ENCODE data around the gene SCEL.

Gene SCEL

DNA sequence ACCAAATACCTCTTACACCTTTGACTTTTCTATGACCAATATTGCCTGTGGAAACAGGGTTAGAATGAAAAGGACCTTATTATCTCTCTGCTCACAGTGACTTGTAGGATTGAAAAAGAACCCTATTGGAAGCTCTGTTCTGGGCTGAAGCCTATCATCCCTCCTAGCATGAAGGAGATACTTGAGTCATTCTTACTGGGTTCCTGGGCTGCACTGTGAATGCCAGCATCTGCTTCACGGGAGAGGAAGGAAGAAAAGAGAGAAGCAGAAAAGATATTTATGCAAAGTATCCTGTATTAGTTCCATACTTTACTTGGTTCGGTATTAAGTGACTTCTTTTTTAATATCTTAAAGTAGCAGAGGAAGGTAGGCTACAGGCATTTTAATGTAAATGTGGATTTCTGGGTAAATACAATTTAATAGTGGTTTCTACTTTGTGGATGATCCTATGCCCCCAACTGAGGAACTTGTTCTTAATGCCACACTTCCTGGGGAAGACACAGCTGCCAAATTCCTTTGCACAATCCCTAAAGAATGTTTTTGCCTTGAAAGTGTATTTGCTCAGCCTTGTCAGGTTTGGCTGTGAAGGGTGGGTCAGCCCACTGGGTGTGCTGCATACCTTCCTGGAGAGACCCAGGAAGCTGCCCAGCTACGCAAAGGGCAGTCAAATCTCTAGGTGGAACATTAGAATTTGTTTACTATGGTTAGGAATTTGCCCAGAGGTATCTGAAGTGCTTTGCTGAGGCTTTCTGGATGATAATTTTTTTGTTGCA lies 13.7 kb upstream of the SCEL start:
- DNase-seq, result no peak

DNA sequence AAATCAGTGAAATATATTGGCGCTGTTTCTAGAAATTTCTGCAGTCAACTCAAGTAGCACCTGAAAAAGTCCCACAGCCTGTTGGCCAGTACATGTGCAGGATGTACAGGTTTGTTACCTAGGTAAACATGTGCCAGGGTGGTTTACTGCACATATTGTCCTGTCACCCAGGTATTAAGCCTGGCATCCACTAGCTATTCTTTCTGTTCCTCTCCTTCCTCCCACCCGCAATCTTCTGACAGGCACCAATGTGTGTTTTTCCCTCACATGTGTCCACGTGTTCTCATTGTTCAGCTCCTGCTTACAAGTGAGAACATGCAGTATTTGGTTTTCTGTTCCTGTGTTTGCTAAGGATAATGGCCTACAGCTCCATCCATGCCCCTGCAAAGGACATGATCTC lies 13.1 kb upstream of the SCEL start:
- no peak for DNase-seq

DNA sequence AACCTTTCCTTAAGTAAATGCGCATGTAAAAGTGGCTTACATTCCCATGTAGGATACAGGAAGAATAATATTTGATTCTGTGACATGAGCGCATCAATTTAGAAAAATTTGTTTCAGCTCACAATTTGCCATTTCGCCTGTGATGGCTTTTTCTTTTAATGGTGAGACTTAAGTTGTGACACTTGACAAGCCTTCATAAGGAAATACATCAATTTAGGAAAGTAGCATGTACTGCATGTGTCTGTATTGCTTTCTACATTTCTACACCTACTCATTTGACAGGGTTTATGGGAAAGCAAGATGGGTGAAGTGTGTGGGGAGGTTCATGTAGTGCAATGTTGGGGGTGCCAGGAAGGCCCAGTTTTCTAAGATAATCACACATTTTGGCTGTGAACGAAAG lies 12.1 kb upstream of the SCEL start:
- no peak for DNase-seq

DNA sequence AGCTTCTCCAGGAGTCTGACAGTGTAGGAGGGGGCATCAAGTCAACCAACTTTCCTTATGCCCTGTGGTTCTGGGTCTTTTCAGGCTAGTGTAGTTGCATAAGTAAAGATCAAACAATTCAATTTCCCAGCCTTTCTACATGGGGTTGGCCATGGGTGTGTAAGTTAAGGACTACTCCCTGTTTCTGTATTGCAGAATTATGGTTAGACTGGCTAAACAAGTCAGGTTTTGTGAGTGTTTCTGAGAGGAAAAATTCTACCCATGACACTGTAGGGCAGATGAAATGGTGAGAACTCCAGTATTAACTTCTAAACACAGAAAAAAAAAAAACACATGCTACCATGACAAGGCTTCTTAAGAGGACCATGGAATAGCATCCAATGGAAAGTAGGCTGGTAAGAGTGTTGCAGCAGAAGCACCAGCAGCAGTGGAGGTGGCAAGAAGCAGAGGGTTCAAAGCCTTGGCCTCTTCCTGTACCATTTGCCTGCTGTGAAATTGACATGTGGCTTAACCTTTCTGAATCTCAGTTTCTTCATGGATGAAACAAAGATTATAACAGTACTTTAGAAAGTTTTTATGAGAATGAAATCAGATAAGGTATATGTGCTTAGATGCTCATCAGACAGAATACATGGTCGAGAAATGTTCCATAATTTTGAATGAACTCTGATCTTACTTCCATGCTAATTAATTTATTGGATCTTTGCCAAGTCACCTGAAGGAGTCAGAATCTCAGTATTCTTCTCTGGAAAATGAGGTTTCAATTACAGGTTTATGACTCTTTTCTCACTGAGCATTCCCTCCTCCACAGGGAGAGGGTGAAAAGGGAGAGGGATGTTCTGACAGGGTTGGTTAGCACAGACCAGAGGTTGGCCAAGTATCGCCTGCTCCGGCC lies 11.4 kb upstream of the SCEL start:
- DNase-seq, result no peak

DNA sequence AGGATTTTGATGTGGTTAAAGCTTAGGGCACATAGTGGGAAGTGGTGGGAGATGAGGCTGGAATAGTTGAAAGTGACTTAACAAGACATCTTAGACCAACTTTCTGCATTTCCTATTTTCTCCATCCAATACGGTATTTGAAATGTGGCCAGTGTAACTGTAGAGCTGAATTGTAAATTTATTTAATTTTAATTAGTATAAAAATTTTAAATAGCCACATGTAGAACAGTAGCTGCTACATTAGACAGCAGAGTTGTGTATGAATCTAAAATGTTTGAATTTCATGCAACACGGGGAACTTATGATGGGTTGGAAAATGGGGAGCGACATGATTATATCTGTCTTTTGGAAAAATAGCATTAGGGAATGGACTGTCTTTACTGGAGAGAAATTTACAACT lies 7.1 kb upstream of the SCEL start:
- no peak for DNase-seq

DNA sequence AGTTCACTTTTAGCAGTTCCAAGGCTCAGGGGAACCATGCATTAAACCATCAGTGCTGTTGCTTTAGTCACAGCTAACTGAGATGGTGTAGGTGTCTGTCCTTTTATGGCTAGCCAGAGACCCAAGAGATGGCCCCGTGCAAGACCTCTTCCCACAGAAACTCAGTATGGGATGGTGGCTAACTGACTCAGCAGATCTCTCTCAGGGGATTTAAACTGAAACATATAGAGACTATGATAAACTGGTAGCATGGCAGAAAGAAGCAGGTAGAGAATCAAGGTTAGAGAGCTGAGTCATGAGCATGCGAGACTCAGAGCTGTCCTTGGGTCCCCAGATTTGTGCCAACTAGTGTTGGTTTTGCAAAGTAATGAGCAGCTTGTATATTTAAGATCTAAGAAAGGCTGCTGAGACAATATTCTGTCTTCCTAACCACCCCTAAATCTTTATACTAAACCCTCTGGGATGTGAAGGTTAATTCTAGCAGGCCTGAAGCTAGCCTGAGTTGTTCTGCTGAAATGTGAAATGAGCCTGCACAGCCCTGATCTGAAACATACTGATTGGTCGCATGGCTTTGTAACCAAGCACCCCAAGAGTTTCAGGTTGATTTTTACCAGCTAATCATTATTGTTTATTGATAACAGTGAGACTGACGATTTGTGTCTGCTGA lies 6.5 kb upstream of the SCEL start:
- DNase-seq, result no peak

DNA sequence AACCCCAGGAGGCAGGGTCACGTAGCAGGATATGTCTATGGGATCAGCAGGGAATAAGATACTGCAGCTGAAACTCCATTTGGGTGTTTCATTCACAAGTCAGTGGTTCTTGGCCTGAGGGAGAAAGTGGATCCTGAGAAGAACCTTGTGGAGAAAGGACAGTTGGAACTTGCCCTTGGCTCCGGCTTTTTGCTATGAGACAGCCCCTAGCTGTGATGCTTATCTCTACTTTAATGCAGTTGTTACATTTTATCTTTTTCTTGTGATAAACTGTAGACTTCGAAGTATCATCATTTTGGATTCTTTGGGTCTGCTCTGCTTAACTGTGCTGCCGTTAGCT lies 6.0 kb upstream of the SCEL start:
- no peak for DNase-seq

DNA sequence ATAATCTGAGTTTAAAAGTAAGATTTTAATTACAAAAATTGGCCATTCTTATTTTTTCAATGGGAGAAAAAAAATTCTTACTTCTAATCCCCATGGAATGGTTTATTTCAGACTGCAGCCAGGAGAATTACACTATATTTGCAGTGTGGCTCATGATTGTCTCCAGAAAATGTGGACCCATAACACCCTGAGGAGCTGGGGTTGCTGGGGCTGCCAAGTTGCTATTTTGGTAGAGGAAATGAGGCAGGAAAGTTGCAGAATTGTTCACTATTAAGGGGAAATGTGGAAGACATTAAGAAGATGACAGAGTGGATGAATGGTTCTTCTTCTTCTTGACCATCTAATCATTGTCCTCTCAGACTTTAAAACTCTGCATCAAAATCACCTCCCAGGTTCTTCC lies 4.6 kb upstream of the SCEL start:
- DNase-seq, result no peak

DNA sequence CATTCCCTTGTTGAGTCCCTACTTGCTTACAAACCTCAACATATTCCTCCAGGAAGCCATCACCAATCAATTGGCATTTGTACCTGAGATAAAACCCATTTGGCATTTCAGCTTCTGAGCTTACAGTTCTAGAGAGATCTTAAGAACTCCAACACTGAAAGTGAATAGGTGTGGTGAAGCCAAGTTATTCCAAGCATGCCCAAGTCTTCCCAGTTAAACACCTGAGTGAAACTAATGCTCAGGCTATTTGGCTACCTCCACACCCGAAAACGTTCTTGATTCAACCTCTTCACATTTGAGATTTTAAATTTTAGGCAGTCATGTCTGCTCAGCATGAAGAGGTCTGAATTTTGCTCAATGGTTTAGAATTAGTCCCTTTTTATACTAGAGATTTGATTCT lies 2.5 kb upstream of the SCEL start:
- no peak for DNase-seq

DNA sequence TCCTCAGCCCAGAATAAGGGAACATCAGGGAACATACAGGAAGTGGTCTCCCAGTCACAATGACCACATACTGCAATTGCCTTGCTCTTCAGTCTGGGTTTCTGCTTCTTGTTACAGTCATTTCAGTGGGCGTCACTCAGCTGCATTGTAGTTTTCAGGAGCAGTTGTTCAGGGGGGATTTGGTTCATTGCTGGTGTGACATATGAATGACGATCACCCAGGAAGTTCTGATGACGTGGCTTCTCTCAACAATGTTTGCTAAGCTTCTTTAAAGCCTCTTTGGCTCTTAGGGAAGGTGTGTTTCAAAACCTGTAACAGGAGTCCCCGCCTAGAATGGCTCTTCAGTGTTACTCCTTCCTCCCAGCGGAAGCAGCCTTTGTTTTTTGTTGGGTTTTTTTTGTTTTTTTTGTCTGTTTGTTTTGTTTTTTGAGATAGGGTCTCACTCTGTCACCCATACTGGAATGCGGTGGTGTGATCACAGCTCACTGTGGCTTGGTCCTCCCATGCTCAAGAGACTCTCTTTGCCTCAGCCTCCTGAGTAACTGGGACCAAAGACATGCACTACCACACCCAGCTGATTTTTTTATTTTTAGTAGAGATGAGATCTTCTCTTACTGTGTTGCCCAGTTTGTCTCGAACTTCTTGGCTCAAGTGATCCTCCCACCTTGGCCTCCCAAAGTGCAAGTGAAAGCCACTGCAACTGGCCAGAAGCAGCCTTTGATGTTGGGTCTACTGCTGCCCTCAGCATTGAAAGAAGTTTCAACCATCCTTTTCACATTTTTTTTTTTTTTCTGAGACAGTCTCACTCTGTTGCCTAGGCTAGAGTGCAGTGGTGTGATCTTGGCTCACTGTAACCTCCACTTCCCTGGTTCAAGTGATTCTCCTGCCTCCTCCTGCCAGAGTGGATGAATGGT lies 1.4 kb upstream of the SCEL start:
- no peak for DNase-seq

DNA sequence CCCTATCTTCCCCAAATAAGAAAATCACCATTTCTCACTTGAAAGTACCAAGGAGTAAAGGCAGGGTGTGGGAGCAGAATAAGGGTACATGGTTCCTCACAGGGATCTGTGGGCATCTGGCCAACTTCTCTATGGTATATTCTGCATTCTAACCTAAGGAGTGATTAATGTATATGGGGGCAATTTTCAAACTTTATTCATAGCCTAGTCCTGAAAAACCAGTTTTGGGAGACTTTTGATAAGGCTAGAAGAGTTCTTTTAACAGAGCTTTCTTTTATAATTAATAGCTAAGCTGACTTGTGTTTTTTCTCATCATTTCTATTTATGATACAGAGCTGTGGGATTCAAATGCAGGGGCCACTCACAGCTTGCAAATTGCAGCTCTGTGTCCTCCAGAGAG lies 852 bp downstream of the SCEL start:
- DNase-seq, result no peak

DNA sequence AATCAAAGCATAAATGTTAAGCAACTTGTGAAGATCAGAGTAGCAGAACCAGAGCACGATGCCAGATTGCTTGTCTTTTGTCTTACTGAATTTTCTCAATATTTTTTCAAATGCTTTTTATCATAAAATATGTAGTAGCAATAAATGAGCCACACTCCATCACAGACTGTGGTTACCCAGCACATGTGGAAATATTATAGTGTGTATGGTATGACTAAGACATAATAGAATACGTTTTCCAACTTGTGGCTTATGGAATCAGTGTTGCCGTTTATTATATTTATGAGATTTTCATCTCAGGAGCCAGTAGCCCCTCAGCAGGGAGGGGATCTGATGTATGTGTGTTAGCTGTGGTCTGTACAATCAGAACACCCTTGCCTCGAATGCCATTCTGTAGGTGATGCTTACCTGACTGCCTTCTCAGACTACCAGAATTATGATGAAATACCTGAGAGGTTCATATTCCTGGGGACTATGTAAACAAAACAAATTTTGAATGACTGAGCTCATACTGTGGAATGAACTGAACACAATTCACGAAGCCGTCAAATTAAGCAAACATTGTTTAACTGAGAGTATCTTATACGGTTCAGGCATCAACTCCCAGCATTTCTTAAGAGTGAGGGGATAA lies 1.9 kb downstream of the SCEL start:
- DNase-seq, result no peak

DNA sequence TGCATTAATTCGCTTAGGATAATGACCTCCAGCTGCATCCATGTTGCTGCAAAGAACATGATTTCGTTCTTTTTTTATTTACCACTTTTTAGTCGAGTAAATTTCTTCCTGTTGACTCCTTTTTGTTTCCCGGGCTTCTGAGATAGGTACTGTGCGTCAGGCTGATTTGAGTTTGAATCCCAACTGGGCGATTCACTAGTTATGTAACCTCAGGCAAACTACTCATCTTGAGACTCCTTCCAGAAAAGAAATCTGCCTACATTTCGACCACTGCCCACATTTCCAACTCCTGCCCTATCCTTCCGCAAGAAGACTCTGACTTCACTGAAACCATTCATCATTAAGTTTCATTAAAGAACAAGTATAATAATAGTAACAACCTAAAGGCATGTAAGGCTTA lies 8.2 kb downstream of the SCEL start:
- DNase-seq, result no peak

DNA sequence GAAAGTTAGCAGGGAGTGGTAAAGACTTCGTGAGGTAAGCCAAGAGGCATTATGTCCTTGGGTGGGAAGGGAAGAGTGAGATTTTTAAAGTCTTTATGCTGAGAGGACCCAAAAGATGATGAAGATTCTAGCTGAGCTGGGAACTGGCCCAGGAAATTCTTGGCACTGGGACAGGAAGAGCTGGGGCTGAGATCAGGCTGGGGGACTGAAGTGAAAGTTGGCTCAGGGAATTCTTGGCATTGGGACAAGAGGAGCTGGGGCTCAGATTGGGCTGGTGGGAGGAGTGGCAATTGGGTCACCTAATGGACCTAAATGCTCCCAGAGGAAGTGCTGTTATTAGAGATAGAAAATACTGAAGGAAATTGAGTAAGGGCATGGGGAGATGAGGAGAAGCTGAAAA lies 8.8 kb downstream of the SCEL start:
- DNase-seq, result no peak

DNA sequence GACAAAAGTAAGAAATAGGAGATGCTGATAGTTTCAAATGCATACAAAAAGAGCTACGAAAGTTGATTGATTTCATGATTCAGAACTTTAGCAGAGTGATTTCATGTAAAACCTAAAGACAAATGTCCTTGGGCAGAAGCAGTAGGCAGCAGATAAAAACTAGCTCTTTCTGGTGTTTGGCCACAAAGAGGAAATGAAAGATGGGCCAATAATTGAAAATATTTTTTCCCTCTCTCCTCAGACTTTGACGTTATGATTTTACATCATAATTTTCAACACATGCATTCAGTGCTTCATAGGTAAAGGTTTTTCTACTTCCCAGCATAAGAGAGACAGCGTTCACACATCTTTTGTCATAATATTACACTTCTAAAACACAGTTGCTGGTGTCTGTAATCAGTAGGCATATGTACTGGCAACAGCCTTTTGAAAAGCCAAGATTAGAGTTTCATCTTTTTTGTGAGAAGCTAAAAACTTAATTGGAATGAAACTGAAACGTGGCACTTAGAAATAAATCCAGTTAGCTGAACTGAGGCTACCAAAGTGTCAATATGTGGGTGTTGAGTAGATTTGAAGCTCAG lies 9.3 kb downstream of the SCEL start:
- DNase-seq, result no peak

DNA sequence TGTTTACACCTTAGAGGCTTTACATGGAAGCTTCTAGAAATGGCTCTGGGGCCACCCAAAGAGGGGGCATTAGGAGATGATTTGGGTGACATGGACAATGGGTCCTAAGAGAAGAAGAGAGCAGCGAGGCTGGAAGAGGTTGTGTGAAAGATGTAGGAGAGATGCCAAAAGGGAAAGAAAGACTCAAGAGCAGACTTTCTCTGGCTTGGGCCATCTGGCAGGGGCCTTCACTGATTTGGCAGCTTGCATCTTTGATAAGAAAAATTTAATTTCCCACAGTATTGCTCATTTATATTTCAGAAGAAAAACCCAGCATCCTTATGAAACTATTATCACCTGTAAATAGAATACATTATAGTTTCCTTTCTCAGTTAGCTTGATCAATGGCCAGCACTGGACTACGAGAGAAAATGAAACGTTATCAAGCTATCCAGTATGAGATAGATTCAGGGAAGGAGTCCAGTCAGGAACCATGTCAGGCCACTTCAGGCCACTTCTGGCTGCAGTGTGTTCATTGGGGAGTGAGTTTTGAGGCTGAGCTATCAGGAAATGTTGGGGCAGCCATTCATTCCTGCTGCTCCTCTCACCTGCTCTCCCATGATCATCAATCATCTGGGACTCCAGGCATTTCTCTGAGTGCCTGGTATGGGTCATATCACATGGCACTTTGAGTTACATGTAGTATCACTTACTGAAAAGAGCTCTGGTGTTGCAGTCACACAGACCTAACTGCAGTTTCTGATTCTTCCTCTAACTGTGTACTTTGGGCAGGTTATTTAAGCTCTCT lies 10.3 kb downstream of the SCEL start:
- no peak for DNase-seq

DNA sequence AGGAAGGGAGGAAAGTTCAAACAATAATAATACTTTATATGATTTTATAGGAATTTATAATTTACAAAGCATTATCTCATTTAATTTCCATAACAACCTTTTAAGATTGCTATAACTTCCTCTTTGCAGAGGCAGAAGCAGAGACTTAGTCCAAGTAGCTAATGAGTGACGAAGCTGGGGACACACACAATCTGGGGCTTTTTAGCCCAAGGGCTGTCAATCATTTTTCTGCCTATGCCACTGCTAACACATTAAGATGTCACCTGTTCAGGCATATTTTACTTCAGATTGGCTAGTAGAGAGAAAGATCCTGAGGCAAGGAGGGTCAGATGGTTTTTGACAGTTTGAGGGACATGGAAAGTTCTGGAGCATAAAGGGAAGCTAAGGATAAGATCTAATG lies 12.6 kb downstream of the SCEL start:
- no peak for DNase-seq

DNA sequence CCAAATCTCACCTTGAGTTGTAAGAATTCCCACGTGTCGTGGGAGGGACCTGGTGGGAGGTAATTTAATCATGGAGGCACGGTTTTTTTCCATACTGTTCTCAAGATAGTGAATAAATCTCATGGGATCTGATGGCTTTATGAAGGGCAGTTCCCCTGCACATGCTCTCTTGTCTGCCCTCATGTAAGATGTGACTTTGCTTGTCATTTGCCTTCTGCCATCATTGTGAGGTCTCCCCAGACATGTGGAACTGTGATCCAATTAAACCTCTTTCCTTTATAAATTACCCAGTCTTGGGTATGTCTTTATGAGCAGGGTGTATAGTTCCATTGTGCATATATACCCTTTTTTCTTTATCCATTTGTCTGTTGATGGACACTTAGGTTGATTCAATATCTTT lies 13.1 kb downstream of the SCEL start:
- DNase-seq, result no peak

DNA sequence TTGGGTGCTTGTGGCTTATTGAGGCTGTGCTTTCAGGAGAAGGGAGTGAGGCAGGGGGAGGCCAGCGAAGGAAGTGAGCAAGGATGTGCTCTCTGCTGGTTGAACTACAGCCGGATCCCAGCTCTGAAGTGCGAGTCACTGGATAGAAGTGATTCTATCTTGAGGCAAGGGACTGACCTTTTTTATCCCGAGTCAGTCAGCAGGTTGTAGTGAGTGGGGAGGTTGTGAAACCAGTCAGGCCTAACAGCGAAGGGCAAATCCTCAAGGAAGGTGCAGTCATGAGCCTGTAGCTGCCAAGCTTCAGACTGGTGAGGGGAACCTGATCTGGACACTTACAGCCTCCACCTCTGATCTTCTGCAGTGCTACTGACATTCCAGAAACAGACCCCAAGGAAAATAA lies 18.6 kb downstream of the SCEL start:
- no peak for DNase-seq

DNA sequence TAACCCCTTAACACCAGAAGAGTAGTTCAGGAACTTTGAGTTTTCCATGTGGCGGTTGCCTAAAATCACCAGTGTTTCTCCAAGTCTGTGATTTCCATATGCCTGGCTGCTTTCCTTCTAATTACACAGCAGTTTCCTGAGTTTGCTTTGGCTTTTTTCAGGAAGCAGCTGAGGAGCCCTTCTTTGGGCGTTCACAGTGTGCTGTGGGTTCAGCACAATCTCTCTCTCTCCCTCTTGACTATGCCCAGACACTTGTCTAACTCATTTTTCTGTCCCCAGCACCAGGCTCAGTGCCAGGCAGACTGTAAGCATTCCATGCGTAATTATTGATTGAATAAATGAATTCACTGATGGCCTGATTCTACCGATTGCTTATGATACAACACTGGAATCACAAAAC lies 19.7 kb downstream of the SCEL start:
- no peak for DNase-seq

DNA sequence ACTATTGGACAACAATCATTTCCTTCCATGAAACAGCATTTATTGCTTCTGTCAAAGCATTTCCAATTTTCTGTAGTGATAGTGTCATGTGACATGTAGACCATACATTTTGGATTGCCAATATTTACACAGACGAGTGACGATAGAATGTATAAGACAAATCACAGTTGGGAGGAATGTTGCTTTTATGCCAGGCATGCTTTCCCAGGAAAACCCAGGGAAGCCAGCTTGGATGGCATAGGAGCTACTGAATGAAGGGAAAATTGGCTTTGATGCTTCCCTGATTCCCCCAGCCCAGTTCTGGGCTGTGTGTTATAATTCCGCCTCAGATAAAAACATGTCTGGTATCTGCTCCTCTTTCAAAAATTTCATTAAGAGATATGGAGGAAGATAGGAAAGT lies 22.5 kb downstream of the SCEL start:
- DNase-seq, result no peak
